RPMI7951 (cell line): ENCODE measurements around the gene C15orf39. TPM values are rescaled to one million over a fixed set of nuclear protein-coding genes. Genes with fewer than 3 reads are reported as not detected.

Source experiments
- total RNA-seq: library from RNA; depleted of rRNA; stranded (reverse); fragments of >200 nt; shearing (Covaris generic); gene quantifications from 2 replicates; pipeline ENCODE4 v1.2.3, GENCODE V29; 2014; rRNA removed

The C15orf39 gene
- total RNA-seq, 1 experiment from 2014 or later = 10.0 TPM

Other genes with a start within 250 kb of the C15orf39 start
- gene RPP25, start 245.1 kb upstream of the C15orf39 start, total RNA-seq = 9.7 and 14.9 TPM in 2 replicates
- gene SCAMP5, start 206.3 kb upstream of the C15orf39 start, total RNA-seq = 4.0 and 4.4 TPM in 2 replicates
- 17.9 and 32.4 TPM in 2 replicates for gene PPCDC, start 178.3 kb upstream of the C15orf39 start, total RNA-seq
- not detected in 2 replicates for gene GOLGA6C, start 56.5 kb downstream of the C15orf39 start, total RNA-seq
- not detected in 2 replicates for gene GOLGA6D, start 81.0 kb downstream of the C15orf39 start, total RNA-seq
- 136 and 145 TPM in 2 replicates for gene COMMD4, start 134.2 kb downstream of the C15orf39 start, total RNA-seq
- 2.6 and 4.2 TPM in 2 replicates for gene NEIL1, start 145.2 kb downstream of the C15orf39 start, total RNA-seq
- gene MAN2C1, start 166.7 kb downstream of the C15orf39 start, total RNA-seq = 35.3 and 37.1 TPM in 2 replicates
- gene SIN3A, start 249.8 kb downstream of the C15orf39 start, total RNA-seq = 22.8 and 29.7 TPM in 2 replicates